GM19372 (cell line): Measurements from ENCODE around the gene CYP8B1.
A peak's percentile ranks its signal among the peaks of the same experiment; 100 is the strongest.

Experiments used
- ATAC-seq: cut with Tn5 transposase; IDR thresholded peaks from one replicate; pipeline ENCODE4 v1.9.1; 2021; ENCODE audit warnings: mild to moderate bottlenecking, low read depth, moderate library complexity; ENCODE audit not compliant: unreplicated experiment

CYP8B1 gene

DNA sequence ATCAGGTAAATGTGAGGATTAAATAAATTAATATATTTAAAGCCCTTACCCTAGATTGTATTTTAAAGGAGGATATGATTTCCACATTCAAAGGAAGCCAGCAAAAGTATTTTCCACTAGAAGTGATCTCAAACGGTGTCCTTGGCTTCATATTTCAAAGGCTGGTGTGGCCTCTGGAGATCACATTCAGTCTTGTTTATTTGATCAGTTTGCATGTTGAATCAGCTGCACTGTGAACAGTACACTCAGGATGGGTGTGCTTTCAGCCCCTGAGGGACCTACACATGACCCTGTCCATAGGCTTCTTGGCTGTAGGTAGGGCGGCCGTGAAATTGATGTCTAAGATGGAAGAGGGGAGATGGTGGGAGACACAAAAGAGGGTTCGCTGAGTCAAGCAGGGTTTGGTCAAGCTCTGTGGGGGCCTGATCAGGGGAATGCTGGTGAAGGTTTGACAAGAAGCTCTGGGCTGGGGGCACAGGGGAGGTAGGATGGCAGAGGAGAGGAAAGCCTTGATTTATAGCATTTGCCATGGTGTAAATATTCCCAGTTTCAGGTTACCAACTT, 21.9 kb downstream of the CYP8B1 start:
- ATAC-seq, result no peak

DNA sequence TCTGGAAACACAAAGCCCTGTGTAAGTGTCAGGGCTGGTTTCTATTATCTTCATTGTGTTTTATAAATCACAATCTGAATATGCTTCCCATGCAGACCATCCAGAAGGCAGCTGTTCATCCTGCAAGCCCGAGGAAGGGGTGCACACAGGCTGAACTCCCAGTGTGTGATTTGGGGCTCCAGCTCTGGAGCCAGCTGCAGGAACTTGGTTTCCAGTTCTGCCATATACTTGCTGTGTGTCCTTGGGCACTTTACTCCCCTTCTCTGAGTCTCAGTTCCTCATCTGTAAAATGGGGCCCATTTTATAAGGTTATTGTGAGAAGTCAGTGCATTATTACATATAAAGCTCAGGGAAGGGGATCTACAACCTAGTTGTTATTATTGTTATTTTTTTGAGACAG, 22.6 kb downstream of the CYP8B1 start:
- no peak for ATAC-seq

- no peak for ATAC-seq
Observed at GRCh38 chr3:42852441-42852840, 23.2 kb downstream of the CYP8B1 start.

GRCh38 chr3:42851228-42851834, 24.3 kb downstream of the CYP8B1 start:
- ATAC-seq, result no peak

DNA sequence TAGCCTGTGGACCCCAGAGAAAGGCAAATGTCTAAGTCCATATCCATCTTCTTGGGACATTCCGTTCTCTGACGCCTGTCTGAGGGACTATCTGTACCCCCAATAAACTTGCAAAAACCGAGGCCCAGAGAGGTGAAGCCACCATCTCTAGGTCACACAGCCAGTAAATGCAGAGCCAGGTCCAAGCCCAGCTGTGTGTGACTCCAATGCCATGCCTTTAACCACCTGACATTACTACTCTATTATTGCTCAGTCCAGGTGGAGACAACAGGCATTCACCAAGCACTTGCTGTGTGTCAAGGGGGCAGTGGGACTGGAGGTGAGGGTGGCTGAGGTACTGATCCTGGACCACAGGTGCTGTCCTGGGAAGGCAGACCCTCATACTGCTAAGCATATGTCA, 25.4 kb downstream of the CYP8B1 start:
- ATAC-seq, result no peak

DNA sequence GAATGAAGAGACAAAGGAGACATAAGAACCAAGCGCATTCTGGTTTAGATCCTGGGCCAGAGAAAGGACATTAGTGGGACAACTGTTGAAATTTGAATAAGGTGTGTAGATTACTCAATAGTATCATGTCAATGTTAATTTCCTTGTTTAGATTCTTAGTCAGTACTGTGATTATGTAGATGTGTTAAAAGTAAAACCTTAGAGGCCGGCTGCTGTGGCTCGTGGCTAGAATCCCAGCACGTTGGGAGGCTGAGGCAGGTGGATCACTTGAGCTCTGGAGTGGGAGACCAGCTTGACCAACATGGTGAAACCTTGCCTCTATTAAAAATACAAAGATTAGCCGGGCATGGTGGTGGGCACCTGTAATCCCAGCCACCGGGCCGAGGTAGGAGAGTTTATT, 26.7 kb downstream of the CYP8B1 start:
- ATAC-seq, result no peak

- ATAC-seq, result no peak
Observed at GRCh38 chr3:42847731-42848130, 27.9 kb downstream of the CYP8B1 start.

- peak; percentile 54 for ATAC-seq
Observed at GRCh38 chr3:42846685-42847522, 28.8 kb downstream of the CYP8B1 start.

DNA sequence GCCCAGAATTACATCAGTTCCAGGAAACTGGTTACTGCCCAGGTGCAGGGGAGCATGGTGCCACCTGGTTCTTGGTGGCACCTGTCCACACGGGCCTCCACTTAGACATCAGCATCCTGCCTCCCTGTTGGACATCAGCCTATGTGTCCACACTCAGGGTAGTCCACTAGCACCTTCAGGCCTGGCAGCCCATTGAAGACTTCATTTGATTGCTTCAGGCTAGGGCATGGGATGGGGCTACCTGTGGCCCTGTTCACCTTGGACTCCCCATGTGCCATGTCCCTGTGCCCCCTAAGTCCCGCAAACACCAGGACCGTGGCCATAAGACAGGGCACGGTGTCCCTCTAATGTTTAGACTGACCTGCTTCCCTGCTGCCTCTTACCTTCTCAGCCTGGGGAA, 30.9 kb downstream of the CYP8B1 start:
- ATAC-seq, result no peak

DNA sequence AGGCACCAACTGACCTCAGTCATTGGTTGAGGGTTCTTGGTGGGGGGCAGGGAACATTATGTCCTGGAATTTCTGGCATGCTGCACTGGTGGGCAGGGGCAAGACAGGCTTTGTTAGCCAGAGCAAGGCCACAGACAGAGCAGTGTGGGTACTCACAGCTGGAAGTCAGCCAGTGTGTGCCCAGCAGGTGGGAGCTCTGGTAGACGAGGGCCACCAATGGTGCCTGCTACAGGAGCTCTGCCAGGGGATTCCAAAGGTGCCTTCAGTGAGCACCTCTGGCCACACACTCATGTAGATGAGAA, 31.3 kb downstream of the CYP8B1 start:
- no peak for ATAC-seq

- no peak for ATAC-seq
Observed at GRCh38 chr3:42843713-42844411, 31.8 kb downstream of the CYP8B1 start.

- ATAC-seq, result no peak
Observed at GRCh38 chr3:42841332-42841731, 34.3 kb downstream of the CYP8B1 start.

GRCh38 chr3:42839616-42840015, 36.1 kb downstream of the CYP8B1 start:
- ATAC-seq, result peak; percentile 97

DNA sequence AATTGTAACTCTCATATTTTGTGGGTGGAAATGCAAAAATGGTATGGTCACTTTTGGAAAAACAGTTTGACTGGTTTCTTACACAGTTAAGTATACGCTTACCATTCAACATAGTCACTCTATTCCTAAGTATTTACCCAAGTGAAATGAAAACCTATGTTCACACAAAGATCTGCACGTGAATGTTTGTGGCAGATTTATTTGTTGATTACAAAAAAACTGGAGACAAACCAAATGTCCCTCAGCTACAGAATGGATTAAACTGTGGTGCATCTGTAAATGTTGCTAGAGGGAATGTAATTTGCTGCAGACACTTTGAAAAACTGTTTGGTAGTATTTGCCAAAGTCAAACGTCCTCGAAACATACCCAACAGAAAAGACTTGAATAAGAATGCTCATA, 37.1 kb downstream of the CYP8B1 start:
- no peak for ATAC-seq

DNA sequence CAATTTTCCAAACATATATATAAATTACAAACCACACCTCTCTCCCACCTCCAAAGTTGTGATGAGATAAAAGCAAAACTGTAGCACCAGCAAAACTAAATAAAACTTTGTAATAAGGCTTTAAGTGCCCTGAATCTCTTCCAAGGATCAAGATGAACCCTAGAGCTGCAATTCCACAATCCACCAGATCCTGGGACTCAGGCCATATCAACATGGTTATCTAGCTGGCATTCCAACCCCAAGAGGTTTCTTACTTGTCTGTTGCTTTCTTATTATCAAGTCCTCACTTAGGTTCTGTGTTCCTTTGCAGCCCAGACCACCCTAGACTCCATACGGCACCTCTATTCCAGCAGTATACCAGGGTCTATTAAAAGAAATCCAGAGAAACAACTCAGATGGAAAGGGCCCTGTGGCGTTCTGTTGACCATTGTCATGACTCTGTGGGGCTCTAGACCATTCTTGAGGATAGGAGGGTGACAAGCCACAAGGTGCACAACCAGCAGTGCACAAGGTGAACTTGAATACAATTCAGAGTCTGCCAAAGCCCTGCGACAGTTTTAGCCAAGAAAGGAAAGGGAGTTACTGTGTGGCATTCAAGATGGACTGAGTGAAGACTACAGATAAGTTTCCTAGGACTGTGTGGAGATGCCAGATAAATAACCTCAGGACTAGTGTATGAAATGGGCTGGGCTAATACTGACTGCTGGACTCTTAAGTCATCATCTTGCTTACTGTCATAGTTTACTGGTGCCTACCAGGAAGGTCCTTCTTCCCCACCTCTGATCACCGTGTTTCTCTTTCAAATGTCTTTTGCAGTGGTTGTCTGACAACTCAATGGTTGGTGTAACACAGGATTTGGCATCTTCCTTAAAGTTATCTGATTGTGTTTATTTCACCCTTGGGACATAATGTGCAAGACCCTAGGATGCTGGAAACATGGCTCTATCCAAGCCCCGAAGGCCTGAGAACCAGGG, 39.2 kb downstream of the CYP8B1 start:
- no peak for ATAC-seq

DNA sequence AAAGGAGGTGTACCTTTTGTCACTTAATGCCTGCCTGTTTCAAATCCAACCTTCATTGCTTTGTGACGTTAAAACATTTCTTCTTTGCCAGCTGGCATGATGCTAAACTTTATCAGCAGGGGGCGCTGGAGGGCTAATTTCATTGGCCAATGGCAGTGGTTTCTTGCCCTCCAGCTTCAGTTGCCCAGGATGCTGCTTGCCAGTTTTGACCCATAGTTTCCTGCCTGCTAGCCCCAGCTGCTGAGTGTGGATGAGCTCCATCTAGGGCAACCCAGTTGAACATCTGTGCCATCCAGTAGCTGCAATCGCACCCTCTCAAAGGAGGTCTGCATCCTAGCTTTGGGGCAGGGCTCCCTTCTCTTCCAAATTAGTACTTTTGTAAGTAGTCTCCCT, 44.4 kb downstream of the CYP8B1 start:
- ATAC-seq, result no peak

GRCh38 chr3:42830437-42831320, 45.0 kb downstream of the CYP8B1 start:
- ATAC-seq, result no peak

GRCh38 chr3:42829628-42830436, 45.8 kb downstream of the CYP8B1 start:
- ATAC-seq, result no peak
